ENCODE results near the gene THAP10.

THAP10 gene

GRCh38 chr15:70853318-70853972 is 38.8 kb downstream of the THAP10 start:
- DNase-seq: peak in 5 of 14 donors; percentile 32 to 72 (median 64)

GRCh38 chr15:70852501-70853317 is 39.5 kb downstream of the THAP10 start:
- peak in 1 of 14 donors; percentile 33 for DNase-seq

- no peak for DNase-seq
Measured at GRCh38 chr15:70851889-70852288, 40.3 kb downstream of the THAP10 start.

GRCh38 chr15:70845602-70846360 is 46.5 kb downstream of the THAP10 start:
- no peak for DNase-seq

GRCh38 chr15:70837476-70837875 is 54.8 kb downstream of the THAP10 start:
- DNase-seq: no peak

- no peak for DNase-seq
Measured at GRCh38 chr15:70835841-70836240, 56.4 kb downstream of the THAP10 start.

GRCh38 chr15:70835415-70835814 is 56.8 kb downstream of the THAP10 start:
- DNase-seq: no peak

- DNase-seq: no peak
Measured at GRCh38 chr15:70834999-70835398, 57.2 kb downstream of the THAP10 start.

- DNase-seq: no peak
Measured at GRCh38 chr15:70833861-70834765, 58.1 kb downstream of the THAP10 start.

GRCh38 chr15:70833422-70833821 is 58.8 kb downstream of the THAP10 start:
- DNase-seq: no peak

- DNase-seq: no peak
Measured at GRCh38 chr15:70832176-70832575, 60.1 kb downstream of the THAP10 start.

Data from C1 segment of cervical spinal cord (tissue), 14 donors.